GM23338 (cell line): ENCODE results near the gene TAF7. TPM values are rescaled to one million over a fixed set of nuclear protein-coding genes. Genes with fewer than 3 reads are reported as not detected.
"Not testable (repeated sequence)": the region's sequence is repeated elsewhere in the genome, so short reads cannot be mapped to it uniquely, and the experiment has no call there.

ENCODE experiments used
- ATAC-seq: fragments of 200-7000 bp; cut with Tn5 transposase; 3 replicates; pipeline ENCODE4 v1.9.1; 2020
- DNase-seq: peaks from one replicate; pipeline ENCODE4 v3.0.0-alpha.2; 2015; ENCODE audit warnings: low spot score
- H2AFZ ChIP-seq: fragments of 200-600 bp; sonication (generic); 2 replicates; pipeline ENCODE4 v1.8.0; 2016; ENCODE audit warnings: antibody characterized with exemption, mild to moderate bottlenecking, moderate library complexity
- H3F3A ChIP-seq: fragments of 200-600 bp; sonication (generic); replicated peaks from 2 replicates; pipeline ENCODE4 v1.8.0; 2017; ENCODE audit warnings: antibody characterized with exemption, mixed run types, low read depth
- H3K27ac ChIP-seq: fragments of 200-600 bp; sonication (generic); 2 replicates; pipeline ENCODE4 v1.6.1; 2016; ENCODE audit warnings: low read depth
- H3K27me3 ChIP-seq: fragments of 200-600 bp; sonication (generic); 2 replicates; pipeline ENCODE4 v1.8.0; 2016; ENCODE audit warnings: mild to moderate bottlenecking, mixed run types, moderate library complexity; ENCODE audit not compliant: insufficient read depth
- H3K36me3 ChIP-seq: fragments of 200-600 bp; sonication (generic); 2 replicates; pipeline ENCODE4 v1.8.0; 2016; ENCODE audit warnings: mild to moderate bottlenecking; ENCODE audit not compliant: insufficient read depth
- H3K4me1 ChIP-seq: fragments of 200-600 bp; sonication (generic); 2 replicates; pipeline ENCODE4 v1.8.0; 2016; ENCODE audit warnings: mild to moderate bottlenecking, moderate library complexity; ENCODE audit not compliant: insufficient read depth
- H3K4me2 ChIP-seq: fragments of 200-600 bp; sonication (generic); 2 replicates; pipeline ENCODE4 v1.7.1; 2017; ENCODE audit warnings: mixed run types
- H3K4me3 ChIP-seq: fragments of 200-600 bp; sonication (generic); 2 replicates; pipeline ENCODE4 v1.6.1; 2016; ENCODE audit warnings: mixed run types
- H3K79me2 ChIP-seq: fragments of 200-600 bp; sonication (generic); replicated peaks from 2 replicates; pipeline ENCODE4 v1.8.0; 2017; ENCODE audit warnings: mild to moderate bottlenecking; ENCODE audit not compliant: insufficient read depth
- H3K9me2 ChIP-seq: fragments of 200-600 bp; sonication (generic); 2 replicates; pipeline ENCODE4 v1.8.0; 2017; ENCODE audit not compliant: insufficient read depth
- H4K20me1 ChIP-seq: fragments of 200-600 bp; sonication (generic); replicated peaks from 2 replicates; pipeline ENCODE4 v1.8.0; 2017; ENCODE audit warnings: mild to moderate bottlenecking; ENCODE audit not compliant: insufficient read depth
- H3K27ac Mint-ChIP-seq: 2 replicates; pipeline ENCODE4 v1.8.0; 2020; ENCODE audit warnings: inconsistent platforms, mild to moderate bottlenecking, moderate library complexity, mixed read lengths
- H3K27me3 Mint-ChIP-seq: 3 replicates; pipeline ENCODE4 v1.8.0; 2022; ENCODE audit warnings: low read depth, mild to moderate bottlenecking, moderate library complexity, mixed read lengths, inconsistent platforms; ENCODE audit not compliant: insufficient read depth, poor library complexity
- H3K36me3 Mint-ChIP-seq: 3 replicates; pipeline ENCODE4 v1.8.0; 2021; ENCODE audit warnings: low read depth, mild to moderate bottlenecking, inconsistent platforms, moderate library complexity, mixed read lengths
- H3K4me1 Mint-ChIP-seq: 3 replicates; pipeline ENCODE4 v1.8.0; 2020; ENCODE audit warnings: mild to moderate bottlenecking, inconsistent platforms, mixed read lengths
- H3K4me3 Mint-ChIP-seq: 3 replicates; pipeline ENCODE4 v1.8.0; 2021; ENCODE audit warnings: moderate library complexity, mild to moderate bottlenecking, inconsistent platforms, mixed read lengths
- H3K9me3 Mint-ChIP-seq: 3 replicates; pipeline ENCODE4 v1.8.0; 2020; ENCODE audit warnings: moderate library complexity, mild to moderate bottlenecking, inconsistent platforms, mixed read lengths
- CREB1 ChIP-seq: fragments of 250-450 bp; sonication (Bioruptor Pico); IDR thresholded peaks from 2 replicates; pipeline ENCODE4 v1.5.0; 2020; ENCODE audit warnings: low read depth, mild to moderate bottlenecking, moderate library complexity
- POLR2AphosphoS5 ChIP-seq: IDR thresholded peaks from 2 replicates; pipeline ENCODE4 v1.6.1; 2016; ENCODE audit warnings: antibody characterized with exemption, low read depth
- ZNF331 ChIP-seq: fragments of 250-450 bp; sonication (Bioruptor Pico); IDR thresholded peaks from 2 replicates; pipeline ENCODE4 v1.5.0; 2020; ENCODE audit warnings: low read depth, mild to moderate bottlenecking, moderate library complexity
- polyA plus RNA-seq: library from polyadenylated mRNA; unstranded; fragments of >200 nt; fragmentation: Nextera tagmentation; extraction: Ambion mirVana; gene quantifications from 2 replicates; pipeline ENCODE4 v1.2.1, GENCODE V29; 2016
- total RNA-seq: library from RNA; depleted of rRNA; stranded (reverse); fragments of >200 nt; shearing (Covaris generic); gene quantifications from 2 replicates; pipeline ENCODE4 v1.2.3, GENCODE V29; 2014
- TF ChIP-seq, protein P1 (sequence below), 2 experiments: fragments of 200-600 bp in 1 of 2; sonication (generic) in 1 of 2; conservative IDR thresholded peaks; 2 replicates each; pipeline versions ENCODE4 v1.5.1 to v1.6.1; 2016 to 2017; ENCODE audit warnings: antibody characterized with exemption in 2 of 2, low read depth in 2 of 2, mild to moderate bottlenecking in 2 of 2, moderate library complexity in 1 of 2

Gene TAF7
- total and polyA plus RNA-seq, 2 experiments from 2014 or later = 92.0 to 217 TPM

DNA sequence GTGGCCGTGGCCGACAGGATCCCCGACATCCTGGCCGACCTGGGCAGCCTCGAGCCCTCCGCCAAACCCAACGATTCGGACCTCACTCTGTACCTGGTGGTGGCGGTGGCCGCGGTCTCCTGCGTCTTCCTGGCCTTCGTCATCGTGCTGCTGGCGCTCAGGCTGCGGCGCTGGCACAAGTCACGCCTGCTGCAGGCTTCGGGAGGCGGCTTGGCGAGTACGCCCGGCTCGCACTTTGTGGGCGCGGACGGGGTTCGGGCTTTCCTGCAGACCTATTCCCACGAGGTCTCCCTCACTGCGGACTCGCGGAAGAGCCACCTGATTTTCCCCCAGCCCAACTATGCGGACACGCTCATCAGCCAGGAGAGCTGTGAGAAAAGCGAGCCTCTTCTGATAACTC lies 25.4 kb upstream of the TAF7 start:
- not testable (repeated sequence) for DNase-seq, H3K79me2 ChIP-seq, H3K4me3 Mint-ChIP-seq, H3K4me1 ChIP-seq, H3K4me3 ChIP-seq, H4K20me1 ChIP-seq, H3K27me3 Mint-ChIP-seq, H3K27ac Mint-ChIP-seq, H3K4me1 Mint-ChIP-seq, H3K9me2 ChIP-seq, H3K27ac ChIP-seq, ATAC-seq, H3F3A ChIP-seq, H3K27me3 ChIP-seq, H3K36me3 ChIP-seq, H2AFZ ChIP-seq, H3K4me2 ChIP-seq
- peaks cover 42% of the 10 kb centered on the region for H3K36me3 Mint-ChIP-seq
- peaks cover 66% of the 10 kb centered on the region for H3K9me3 Mint-ChIP-seq

DNA sequence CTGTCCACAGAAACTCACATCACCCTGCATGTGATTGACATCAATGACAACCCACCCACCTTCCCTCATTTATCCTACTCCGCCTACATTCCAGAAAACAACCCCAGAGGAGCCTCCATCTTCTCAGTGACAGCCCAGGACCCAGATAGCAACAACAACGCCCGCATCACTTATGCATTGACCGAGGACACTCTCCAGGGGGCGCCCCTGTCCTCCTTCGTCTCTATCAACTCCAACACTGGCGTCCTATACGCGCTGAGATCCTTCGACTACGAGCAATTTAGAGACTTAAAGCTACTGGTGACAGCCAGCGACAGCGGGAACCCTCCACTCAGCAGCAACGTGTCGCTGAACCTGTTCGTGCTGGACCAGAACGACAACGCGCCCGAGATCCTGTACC lies 24.7 kb upstream of the TAF7 start:
- Mint-ChIP-seq H3K4me3 (no peak overlapping the region; the same call in 2 of the 3 replicates), H3K27me3 (peaks cover 7% of the 10 kb centered on the region), H3K4me1 (peaks cover 2% of the 10 kb centered on the region; the same call in 2 of the 3 replicates), H3K27ac (no peak overlapping the region), H3K36me3 (peaks cover 36% of the 10 kb centered on the region), H3K9me3 (peaks cover 64% of the 10 kb centered on the region)
- no peak overlapping the region for H2AFZ ChIP-seq
- no peaks in the 10 kb centered on the region for H3K27me3 ChIP-seq
- no peaks in the 10 kb centered on the region for H3K9me2 ChIP-seq
- no peaks in the 10 kb centered on the region for H3K4me1 ChIP-seq
- ATAC-seq (no peak), DNase-seq (no peak)
- no peak overlapping the region for H3K27ac ChIP-seq
- no peaks in the 10 kb centered on the region for H3K36me3 ChIP-seq
- H4K20me1 ChIP-seq = no peaks in the 10 kb centered on the region
- no peaks in the 10 kb centered on the region for H3F3A ChIP-seq
- H3K79me2 ChIP-seq = no peaks in the 10 kb centered on the region
- no peak overlapping the region for H3K4me2 ChIP-seq
- TF ChIP-seq, protein P1, sequence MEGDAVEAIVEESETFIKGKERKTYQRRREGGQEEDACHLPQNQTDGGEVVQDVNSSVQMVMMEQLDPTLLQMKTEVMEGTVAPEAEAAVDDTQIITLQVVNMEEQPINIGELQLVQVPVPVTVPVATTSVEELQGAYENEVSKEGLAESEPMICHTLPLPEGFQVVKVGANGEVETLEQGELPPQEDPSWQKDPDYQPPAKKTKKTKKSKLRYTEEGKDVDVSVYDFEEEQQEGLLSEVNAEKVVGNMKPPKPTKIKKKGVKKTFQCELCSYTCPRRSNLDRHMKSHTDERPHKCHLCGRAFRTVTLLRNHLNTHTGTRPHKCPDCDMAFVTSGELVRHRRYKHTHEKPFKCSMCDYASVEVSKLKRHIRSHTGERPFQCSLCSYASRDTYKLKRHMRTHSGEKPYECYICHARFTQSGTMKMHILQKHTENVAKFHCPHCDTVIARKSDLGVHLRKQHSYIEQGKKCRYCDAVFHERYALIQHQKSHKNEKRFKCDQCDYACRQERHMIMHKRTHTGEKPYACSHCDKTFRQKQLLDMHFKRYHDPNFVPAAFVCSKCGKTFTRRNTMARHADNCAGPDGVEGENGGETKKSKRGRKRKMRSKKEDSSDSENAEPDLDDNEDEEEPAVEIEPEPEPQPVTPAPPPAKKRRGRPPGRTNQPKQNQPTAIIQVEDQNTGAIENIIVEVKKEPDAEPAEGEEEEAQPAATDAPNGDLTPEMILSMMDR (conservative IDR thresholded peaks at IDR 0.05; ENCODE audit: low read depth in 2 of 2) = peak; percentile 28 to 46; a peak in 2 of 4 replicates
- no peak for TF ChIP-seq ZNF331 (CRISPR knock-in tag)
- H3K4me3 ChIP-seq = no peak overlapping the region

DNA sequence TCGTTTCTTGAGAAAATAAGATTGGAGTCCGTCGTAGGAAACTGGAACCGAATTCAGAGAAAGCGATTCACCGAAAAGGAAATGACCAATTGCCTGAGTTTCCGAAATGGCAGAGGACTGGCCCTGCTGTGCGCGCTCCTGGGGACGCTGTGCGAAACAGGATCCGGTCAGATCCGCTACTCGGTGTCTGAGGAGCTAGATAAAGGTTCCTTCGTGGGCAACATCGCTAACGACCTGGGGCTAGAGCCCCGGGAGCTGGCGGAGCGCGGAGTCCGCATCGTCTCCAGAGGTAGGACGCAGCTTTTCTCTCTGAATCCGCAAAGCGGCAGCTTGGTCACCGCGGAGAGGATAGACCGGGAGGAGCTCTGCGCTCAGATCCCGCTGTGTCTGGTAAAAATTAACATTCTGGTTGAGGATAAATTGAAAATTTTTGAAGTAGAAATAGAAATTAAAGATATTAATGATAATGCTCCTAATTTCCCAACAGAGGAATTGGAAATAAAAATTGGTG lies 23.4 kb upstream of the TAF7 start:
- Histone ChIP-seq H2AFZ (peak overlapping the region; percentile 66; the same call in 1 of the 2 replicates), H3K4me1 (no peaks in the 10 kb centered on the region), H3K27ac (no peak overlapping the region), H3K27me3 (no peaks in the 10 kb centered on the region), H4K20me1 (no peaks in the 10 kb centered on the region), H3F3A (no peaks in the 10 kb centered on the region), H3K9me2 (no peaks in the 10 kb centered on the region), H3K36me3 (no peaks in the 10 kb centered on the region), H3K4me2 (no peak overlapping the region), H3K4me3 (no peak overlapping the region), H3K79me2 (no peaks in the 10 kb centered on the region)
- H3K9me3 Mint-ChIP-seq = peaks cover 70% of the 10 kb centered on the region
- H3K36me3 Mint-ChIP-seq = peaks cover 34% of the 10 kb centered on the region
- no peak for TF ChIP-seq CREB1
- TF ChIP-seq, protein P1 (conservative IDR thresholded peaks at IDR 0.05; ENCODE audit: low read depth in 2 of 2) = 0 out of 4 replicates have a peak, but pooled peaks of 1 of the 2 experiments have one; percentile 8
- no peak for TF ChIP-seq POLR2AphosphoS5
- H3K4me1 Mint-ChIP-seq = no peaks in the 10 kb centered on the region; the same call in 2 of the 3 replicates
- peaks cover 2% of the 10 kb centered on the region for H3K27me3 Mint-ChIP-seq
- no peak overlapping the region for H3K27ac Mint-ChIP-seq
- ATAC-seq (no peak), DNase-seq (no peak)
- no peak overlapping the region for H3K4me3 Mint-ChIP-seq
